NCI-H1048 (cell line): ENCODE measurements around the gene STIM1.
"Not testable (repeated sequence)": the region's sequence is repeated elsewhere in the genome, so short reads cannot be mapped to it uniquely, and the experiment has no call there.

Source experiments
- DNase-seq: peaks from one replicate; lab custom pipeline; 2025; lab: John Stamatoyannopoulos, UW

STIM1 gene

GRCh38 chr11:4115128-4115527 is 259.7 kb downstream of the STIM1 start:
- no peak for DNase-seq

- DNase-seq: no peak
Measured at GRCh38 chr11:4118107-4118506, 262.6 kb downstream of the STIM1 start.

GRCh38 chr11:4123218-4123617 is 267.8 kb downstream of the STIM1 start:
- no peak for DNase-seq

- no peak for DNase-seq
Measured at GRCh38 chr11:4125141-4125540, 269.7 kb downstream of the STIM1 start.

GRCh38 chr11:4127357-4127756 is 271.9 kb downstream of the STIM1 start:
- DNase-seq: no peak

GRCh38 chr11:4130219-4130618 is 274.8 kb downstream of the STIM1 start:
- not testable (repeated sequence) for DNase-seq

GRCh38 chr11:4134806-4135205 is 279.3 kb downstream of the STIM1 start:
- no peak for DNase-seq

- DNase-seq: no peak
Measured at GRCh38 chr11:4138497-4138896, 283.0 kb downstream of the STIM1 start.

- DNase-seq: no peak
Measured at GRCh38 chr11:4140067-4140636, 284.7 kb downstream of the STIM1 start.
